HEK293 (cell line): ENCODE measurements around the gene PIK3C2G.

Source experiments
- CTCF ChIA-PET: fragments of 350-600 bp; formaldehyde crosslinking; extraction: SDS; loops from one replicate; lab custom pipeline; 2021; ENCODE audit warnings: antibody characterized with exemption; lab: Yijun Ruan, JAX
- POLR2A ChIA-PET: fragments of 300-600 bp; formaldehyde crosslinking; extraction: SDS; loops from one replicate; lab custom pipeline; 2020; ENCODE audit warnings: antibody characterized with exemption, inconsistent platforms; lab: Yijun Ruan, JAX
- H3K27ac ChIP-seq: fragments of 200-500 bp; sonication (Bioruptor generic); 2 replicates; pipeline ENCODE4 v1.5.1; 2014; ENCODE audit warnings: low read depth, low read length, control low read depth, inconsistent platforms; ENCODE audit errors: extremely low read depth
- H3K36me3 ChIP-seq, 2 experiments: fragments of 200-500 bp in 1 of 2; sonication (Bioruptor generic) in 1 of 2; 1 replicate in 1 of 2; 2 replicates in 1 of 2; pipeline ENCODE4 v1.5.1; 2014 to 2017; ENCODE audit warnings: inconsistent platforms in 2 of 2, low read length in 2 of 2; ENCODE audit not compliant: control insufficient read depth in 2 of 2, insufficient read depth in 1 of 2
- H3K4me1 ChIP-seq: fragments of 200-500 bp; sonication (Bioruptor generic); 2 replicates; pipeline ENCODE4 v1.5.1; 2014; ENCODE audit warnings: mild to moderate bottlenecking, low read length, inconsistent platforms; ENCODE audit not compliant: control insufficient read depth, insufficient read depth
- H3K4me3 ChIP-seq: 2 replicates; pipeline ENCODE4 v1.5.1; 2011; ENCODE audit warnings: low read depth, mild to moderate bottlenecking, control low read depth, low read length, moderate library complexity
- H3K9me3 ChIP-seq: fragments of 200-500 bp; sonication (Bioruptor generic); 2 replicates; pipeline ENCODE4 v1.5.1; 2014; ENCODE audit warnings: low read depth, low read length, inconsistent platforms; ENCODE audit not compliant: control insufficient read depth, insufficient read depth
- HOXC10 ChIP-seq: sonication (generic); formaldehyde crosslinking; IDR thresholded peaks from 2 replicates; pipeline ENCODE4 v1.8.1; 2023; ENCODE audit warnings: mild to moderate bottlenecking, missing genetic modification reagents
- MZF1 ChIP-seq: fragments of 450-650 bp; formaldehyde crosslinking; IDR thresholded peaks from 2 replicates; pipeline ENCODE4 v1.5.1; 2017; ENCODE audit warnings: missing biosample characterization, missing genetic modification characterization, borderline replicate concordance
- PRDM2 ChIP-seq: fragments of 450-650 bp; formaldehyde crosslinking; IDR thresholded peaks from 2 replicates; pipeline ENCODE4 v1.5.1; 2016; ENCODE audit warnings: missing biosample characterization, missing genetic modification characterization, borderline replicate concordance
- SETDB1 ChIP-seq: IDR thresholded peaks from one replicate; pipeline ENCODE4 v1.6.1; 2017; ENCODE audit warnings: mild to moderate bottlenecking, low read length, moderate library complexity, mixed read lengths; ENCODE audit not compliant: insufficient read length
- TCF7L2 ChIP-seq: IDR thresholded peaks from 2 replicates; pipeline ENCODE4 v1.6.1; 2011; ENCODE audit warnings: low read depth, mild to moderate bottlenecking, inconsistent platforms, low read length, moderate library complexity, borderline replicate concordance
- ZNF211 ChIP-seq: fragments of 450-650 bp; formaldehyde crosslinking; IDR thresholded peaks from 2 replicates; pipeline ENCODE4 v1.5.1; 2016; ENCODE audit warnings: low read depth, missing biosample characterization, missing genetic modification characterization
- ZNF239 ChIP-seq: fragments of 450-650 bp; formaldehyde crosslinking; IDR thresholded peaks from 2 replicates; pipeline ENCODE4 v1.5.1; 2016; ENCODE audit warnings: missing biosample characterization, missing genetic modification characterization
- ZNF24 ChIP-seq: fragments of 450-650 bp; formaldehyde crosslinking; IDR thresholded peaks from 2 replicates; pipeline ENCODE4 v1.5.1; 2016; ENCODE audit warnings: missing biosample characterization, missing genetic modification characterization
- ZNF280D ChIP-seq: fragments of 450-650 bp; formaldehyde crosslinking; IDR thresholded peaks from 2 replicates; pipeline ENCODE4 v1.5.1; 2016; ENCODE audit warnings: missing biosample characterization, missing genetic modification characterization
- ZNF335 ChIP-seq: fragments of 450-650 bp; formaldehyde crosslinking; conservative IDR thresholded peaks from 2 replicates; pipeline ENCODE4 v1.5.1; 2016; ENCODE audit warnings: missing biosample characterization, missing genetic modification characterization
- ZNF391 ChIP-seq: fragments of 450-650 bp; formaldehyde crosslinking; IDR thresholded peaks from 2 replicates; pipeline ENCODE4 v1.5.1; 2016; ENCODE audit warnings: low read depth, missing biosample characterization, missing genetic modification characterization, borderline replicate concordance
- ZNF514 ChIP-seq: fragments of 450-650 bp; formaldehyde crosslinking; IDR thresholded peaks from 2 replicates; pipeline ENCODE4 v1.5.1; 2016; ENCODE audit warnings: missing biosample characterization, missing genetic modification characterization
- ZNF660 ChIP-seq: fragments of 450-650 bp; IDR thresholded peaks from 2 replicates; pipeline ENCODE4 v1.5.1; 2018; ENCODE audit warnings: missing biosample characterization, mild to moderate bottlenecking, missing genetic modification characterization
- ZNF692 ChIP-seq: fragments of 450-650 bp; formaldehyde crosslinking; IDR thresholded peaks from 2 replicates; pipeline ENCODE4 v1.5.1; 2016; ENCODE audit warnings: missing biosample characterization, missing genetic modification characterization
- ZNF701 ChIP-seq: fragments of 450-650 bp; formaldehyde crosslinking; IDR thresholded peaks from 2 replicates; pipeline ENCODE4 v1.5.1; 2016; ENCODE audit warnings: missing biosample characterization, missing genetic modification characterization

PIK3C2G gene

GRCh38 chr12:18352312-18352711 is 91.0 kb downstream of the PIK3C2G start (continued):
- TF ChIP-seq PRDM2 (tag by site-specific recombination) (no peak), MZF1 (tag by site-specific recombination) (no peak), ZNF24 (no peak), ZNF280D (tag by site-specific recombination) (no peak), ZNF391 (tag by site-specific recombination) (no peak), ZNF239 (no peak), ZNF692 (tag by site-specific recombination) (no peak)

- no peak overlapping the region for H3K4me3 ChIP-seq
- TF ChIP-seq ZNF211: no peak
- TF ChIP-seq ZNF660 (tag by site-specific recombination): no peak
- TF ChIP-seq TCF7L2: no peak
- TF ChIP-seq HOXC10: no peak
- no peak for TF ChIP-seq ZNF335 (tag by site-specific recombination)
- TF ChIP-seq SETDB1: no peak
- no peak for TF ChIP-seq ZNF701
- no peak for TF ChIP-seq ZNF514
- no peaks in the 10 kb centered on the region for H3K36me3 ChIP-seq
- H3K27ac ChIP-seq: no peak overlapping the region
- POLR2A ChIA-PET: no interaction called here
- H3K4me1 ChIP-seq: no peaks in the 10 kb centered on the region
- H3K9me3 ChIP-seq: no peaks in the 10 kb centered on the region
- CTCF ChIA-PET: interaction anchor here (0.5 kb wide), 1 partner anchor 86 kb away, joined by 3 read pairs; no protein-coding TSS in a partner anchor
Observed at GRCh38 chr12:18355429-18355828, 94.1 kb downstream of the PIK3C2G start.
